Skeletal muscle satellite cell (primary cell): ENCODE measurements around the gene ZNF500.

Experiments used
- H3K27me3 ChIP-seq: 2 replicates; pipeline ENCODE4 v1.7.0; 2013; ENCODE audit warnings: low read length; ENCODE audit not compliant: control insufficient read depth, insufficient read depth
- H3K36me3 ChIP-seq: 2 replicates; pipeline ENCODE4 v1.7.0; 2013; ENCODE audit warnings: mild to moderate bottlenecking, control low read depth, low read length; ENCODE audit not compliant: insufficient read depth
- H3K4me1 ChIP-seq: 2 replicates; pipeline ENCODE4 v1.7.0; 2013; ENCODE audit warnings: low read length; ENCODE audit not compliant: control insufficient read depth, insufficient read depth
- H3K4me2 ChIP-seq: 2 replicates; pipeline ENCODE4 v1.7.0; 2013; ENCODE audit warnings: mild to moderate bottlenecking, low read length
- H3K4me3 ChIP-seq: 2 replicates; pipeline ENCODE4 v1.7.0; 2013; ENCODE audit warnings: low read length
- H3K9ac ChIP-seq: 2 replicates; pipeline ENCODE4 v1.7.0; 2013; ENCODE audit warnings: mild to moderate bottlenecking, low read depth, low read length, moderate library complexity
- H3K9me3 ChIP-seq: replicated peaks from 2 replicates; pipeline ENCODE4 v1.7.0; 2013; ENCODE audit warnings: mild to moderate bottlenecking, control low read depth, low read length

ZNF500 gene

DNA sequence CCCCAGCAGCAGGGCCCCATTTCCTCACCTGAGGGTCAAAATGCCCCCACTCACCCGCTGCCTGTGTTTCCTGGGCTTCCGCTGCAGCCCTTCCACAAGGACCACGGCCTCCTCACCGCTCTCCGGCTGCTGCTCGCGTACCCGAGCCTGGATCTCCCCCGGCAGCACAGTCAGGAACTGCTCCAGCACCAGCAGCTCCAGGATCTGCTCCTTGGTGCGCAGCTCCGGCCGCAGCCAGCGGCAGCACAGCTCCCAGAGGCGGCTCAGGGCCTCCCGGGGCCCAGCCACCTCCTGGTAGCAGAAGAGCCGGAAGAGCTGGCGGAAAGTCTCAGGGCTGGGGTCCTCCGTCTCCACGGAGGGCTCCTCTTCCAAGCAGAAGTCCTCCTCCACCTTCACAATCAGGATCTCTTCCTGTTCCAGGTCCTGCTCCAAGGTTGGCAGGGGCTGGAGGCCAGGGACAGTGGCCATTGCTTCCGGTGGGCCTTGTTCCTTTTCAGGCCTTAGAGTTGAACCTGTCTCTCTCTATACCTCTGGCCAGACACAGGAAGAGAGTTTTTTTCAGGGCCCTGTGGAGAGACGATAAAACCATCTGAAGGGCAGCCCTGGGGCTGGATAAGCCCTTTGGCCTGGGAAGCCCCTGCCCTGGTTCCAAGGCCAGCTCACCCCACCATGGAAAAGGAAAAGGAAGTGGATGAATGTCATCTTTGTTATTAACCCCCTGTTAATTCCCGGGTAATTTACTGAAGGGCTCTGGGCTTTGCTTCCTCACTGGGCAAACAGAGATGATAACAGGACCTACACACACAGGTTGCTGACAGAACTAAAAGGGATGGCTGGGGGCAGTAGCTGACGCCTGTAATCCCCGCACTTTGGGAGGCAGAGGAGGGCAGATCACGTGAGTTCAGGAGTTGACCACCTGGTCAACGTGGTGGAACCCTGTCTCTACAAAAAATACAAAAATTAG is 1.2 kb downstream of the ZNF500 start:
- Histone ChIP-seq H3K9ac (peak overlapping the region; percentile 98), H3K4me2 (peak overlapping the region; percentile 88), H3K36me3 (peaks cover 32% of the 10 kb centered on the region), H3K4me1 (peaks cover 18% of the 10 kb centered on the region), H3K27me3 (no peaks in the 10 kb centered on the region), H3K9me3 (no peaks in the 10 kb centered on the region), H3K4me3 (peak overlapping the region; percentile 97)

DNA sequence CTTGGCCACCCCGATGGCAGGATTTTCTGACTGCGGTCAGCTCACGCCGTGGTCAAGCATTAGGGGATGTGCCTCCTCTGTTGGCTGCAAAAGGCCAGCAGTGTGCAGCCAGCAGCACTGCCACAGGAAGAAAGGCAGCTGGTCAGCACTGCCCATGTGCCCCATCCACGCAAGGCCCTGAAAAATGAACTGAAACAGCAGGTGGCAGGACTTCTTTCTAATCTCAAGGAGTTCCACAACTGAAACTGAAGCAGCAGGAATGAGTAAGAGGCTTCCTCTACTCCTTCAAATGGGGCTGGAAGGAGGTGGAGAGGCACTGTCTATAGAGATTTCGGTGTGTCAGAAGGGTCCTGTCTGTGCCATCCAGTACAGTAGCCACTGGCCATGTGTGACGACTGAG is 3.2 kb downstream of the ZNF500 start:
- Histone ChIP-seq H3K27me3 (no peaks in the 10 kb centered on the region), H3K4me2 (no peak overlapping the region), H3K4me1 (peaks cover 15% of the 10 kb centered on the region), H3K9me3 (no peaks in the 10 kb centered on the region), H3K4me3 (no peak overlapping the region), H3K9ac (no peak overlapping the region), H3K36me3 (peaks cover 48% of the 10 kb centered on the region)

DNA sequence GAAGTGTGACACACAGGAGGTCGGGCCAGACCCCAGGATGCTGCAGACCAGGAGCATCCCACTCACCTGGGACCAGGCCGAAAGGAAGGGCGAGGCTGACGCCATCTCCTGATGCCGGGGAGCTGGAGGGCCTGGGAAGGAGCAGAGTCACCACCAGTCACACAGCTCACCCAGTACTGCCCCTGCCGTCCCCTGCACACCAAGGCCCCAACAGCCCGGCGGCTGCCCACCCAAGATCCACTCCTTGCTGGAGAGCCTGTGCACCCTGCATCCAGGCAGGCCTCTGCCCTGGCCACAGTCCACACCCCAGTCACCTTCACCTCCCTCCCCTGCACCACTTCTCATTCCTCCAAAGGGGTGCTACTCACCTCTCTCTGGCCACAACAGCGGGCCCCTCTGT is 4.8 kb downstream of the ZNF500 start:
- Histone ChIP-seq H3K9ac (no peak overlapping the region), H3K9me3 (no peaks in the 10 kb centered on the region), H3K36me3 (peaks cover 55% of the 10 kb centered on the region), H3K4me3 (no peak overlapping the region), H3K27me3 (no peaks in the 10 kb centered on the region), H3K4me1 (peaks cover 10% of the 10 kb centered on the region), H3K4me2 (no peak overlapping the region)

DNA sequence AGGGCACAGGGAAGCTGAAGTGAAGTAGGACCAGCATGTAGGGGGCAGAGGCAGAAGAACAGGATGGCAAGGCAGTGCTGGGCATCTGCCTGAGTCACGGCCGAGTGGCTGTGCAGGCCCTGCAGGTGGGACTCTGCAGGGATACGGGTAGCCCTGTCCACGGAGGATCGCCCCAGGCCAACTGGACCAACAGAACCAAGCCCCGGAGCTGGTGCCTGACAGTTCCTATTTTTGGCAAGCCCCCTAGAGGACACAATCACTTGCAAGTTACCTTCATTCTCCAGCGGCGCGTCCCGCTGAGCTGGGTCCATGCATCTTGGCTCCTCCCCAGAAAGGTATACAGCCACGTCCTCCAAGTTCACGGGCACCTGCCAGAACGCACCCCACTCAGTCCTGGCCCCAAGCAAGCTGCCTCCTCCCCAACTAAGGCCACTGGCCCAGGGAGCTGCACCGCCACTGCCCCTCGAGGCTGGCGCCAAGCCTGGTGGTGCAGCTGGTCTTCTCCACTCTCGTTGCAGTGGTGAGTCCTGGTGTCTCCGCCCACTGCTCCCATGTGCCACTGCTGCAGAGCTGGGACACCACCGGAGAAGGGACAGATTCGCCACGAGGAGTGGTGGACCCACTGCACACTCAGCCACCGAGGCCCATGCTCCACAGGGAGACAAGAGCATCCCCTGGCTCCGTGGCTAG is 6.6 kb downstream of the ZNF500 start:
- no peak overlapping the region for H3K4me2 ChIP-seq
- H3K9me3 ChIP-seq, result no peaks in the 10 kb centered on the region
- H3K4me1 ChIP-seq, result peaks cover under 1% of the 10 kb centered on the region
- H3K9ac ChIP-seq, result no peak overlapping the region
- H3K36me3 ChIP-seq, result peaks cover 59% of the 10 kb centered on the region
- no peaks in the 10 kb centered on the region for H3K27me3 ChIP-seq
- no peak overlapping the region for H3K4me3 ChIP-seq

DNA sequence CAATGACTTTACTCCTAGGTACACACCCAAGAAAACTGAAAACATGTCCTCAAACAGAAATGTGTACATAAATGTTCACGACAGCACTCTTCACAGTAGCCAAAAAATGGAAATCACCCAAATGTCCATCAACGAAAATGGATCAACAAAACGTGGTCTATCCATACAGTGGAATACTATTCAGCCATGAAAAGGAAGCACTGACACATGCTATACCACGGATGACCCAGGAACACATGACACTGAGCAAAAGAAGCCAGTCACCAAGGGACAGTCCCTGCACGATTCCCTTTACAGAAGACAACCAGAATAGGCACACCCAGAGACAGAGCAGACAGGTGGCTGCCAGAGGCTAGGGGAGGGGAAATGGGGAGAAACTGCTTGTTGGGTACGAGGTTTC is 11.3 kb downstream of the ZNF500 start:
- peaks cover 59% of the 10 kb centered on the region for H3K36me3 ChIP-seq
- no peaks in the 10 kb centered on the region for H3K27me3 ChIP-seq
- H3K9me3 ChIP-seq, result no peaks in the 10 kb centered on the region
- H3K9ac ChIP-seq, result no peak overlapping the region
- H3K4me1 ChIP-seq, result no peaks in the 10 kb centered on the region
- no peak overlapping the region for H3K4me2 ChIP-seq
- H3K4me3 ChIP-seq, result no peak overlapping the region

DNA sequence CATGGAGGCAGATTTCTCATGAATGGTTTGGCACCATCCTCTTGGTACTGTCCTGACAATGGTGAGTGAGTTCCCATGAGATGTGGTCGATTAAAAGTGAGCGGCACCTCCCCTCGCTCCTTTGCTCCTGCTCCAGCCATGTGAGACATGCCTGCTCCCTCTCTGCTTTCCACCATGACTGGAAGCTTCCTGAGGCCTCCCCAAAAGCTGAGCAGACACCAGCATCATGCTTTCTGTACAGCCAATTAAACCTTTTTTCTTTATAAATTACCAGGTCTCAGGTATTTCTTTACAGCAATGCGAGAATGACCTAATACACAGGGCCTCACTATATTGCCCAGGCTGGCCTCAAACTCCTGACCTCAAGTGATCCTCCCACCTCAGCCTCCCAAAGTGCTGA is 12.1 kb downstream of the ZNF500 start:
- Histone ChIP-seq H3K36me3 (peaks cover 53% of the 10 kb centered on the region), H3K4me2 (no peak overlapping the region), H3K4me1 (no peaks in the 10 kb centered on the region), H3K9me3 (no peaks in the 10 kb centered on the region), H3K4me3 (no peak overlapping the region), H3K9ac (no peak overlapping the region), H3K27me3 (no peaks in the 10 kb centered on the region)

DNA sequence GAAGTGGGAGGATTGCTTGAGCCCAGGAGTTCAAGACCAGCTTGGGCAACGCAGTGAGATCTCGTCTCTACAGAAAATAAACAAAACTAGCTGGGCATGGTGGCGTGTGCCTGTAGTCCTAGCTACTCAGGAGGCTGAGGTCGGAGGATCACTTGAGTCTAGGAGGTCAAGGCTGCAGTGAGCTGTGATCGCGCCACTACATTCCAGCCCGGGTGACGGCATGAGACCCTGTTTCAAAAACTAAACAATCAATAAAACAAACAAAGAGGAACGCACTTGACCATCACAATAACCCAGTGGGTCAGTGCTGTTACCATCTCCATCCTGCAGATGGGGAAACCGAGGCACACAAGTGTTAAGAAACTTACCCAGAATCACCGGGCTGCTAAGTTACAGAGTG is 13.7 kb downstream of the ZNF500 start:
- no peak overlapping the region for H3K4me2 ChIP-seq
- peaks cover 41% of the 10 kb centered on the region for H3K36me3 ChIP-seq
- H3K9me3 ChIP-seq, result no peaks in the 10 kb centered on the region
- H3K27me3 ChIP-seq, result no peaks in the 10 kb centered on the region
- H3K4me1 ChIP-seq, result no peaks in the 10 kb centered on the region
- H3K9ac ChIP-seq, result no peak overlapping the region
- H3K4me3 ChIP-seq, result no peak overlapping the region

DNA sequence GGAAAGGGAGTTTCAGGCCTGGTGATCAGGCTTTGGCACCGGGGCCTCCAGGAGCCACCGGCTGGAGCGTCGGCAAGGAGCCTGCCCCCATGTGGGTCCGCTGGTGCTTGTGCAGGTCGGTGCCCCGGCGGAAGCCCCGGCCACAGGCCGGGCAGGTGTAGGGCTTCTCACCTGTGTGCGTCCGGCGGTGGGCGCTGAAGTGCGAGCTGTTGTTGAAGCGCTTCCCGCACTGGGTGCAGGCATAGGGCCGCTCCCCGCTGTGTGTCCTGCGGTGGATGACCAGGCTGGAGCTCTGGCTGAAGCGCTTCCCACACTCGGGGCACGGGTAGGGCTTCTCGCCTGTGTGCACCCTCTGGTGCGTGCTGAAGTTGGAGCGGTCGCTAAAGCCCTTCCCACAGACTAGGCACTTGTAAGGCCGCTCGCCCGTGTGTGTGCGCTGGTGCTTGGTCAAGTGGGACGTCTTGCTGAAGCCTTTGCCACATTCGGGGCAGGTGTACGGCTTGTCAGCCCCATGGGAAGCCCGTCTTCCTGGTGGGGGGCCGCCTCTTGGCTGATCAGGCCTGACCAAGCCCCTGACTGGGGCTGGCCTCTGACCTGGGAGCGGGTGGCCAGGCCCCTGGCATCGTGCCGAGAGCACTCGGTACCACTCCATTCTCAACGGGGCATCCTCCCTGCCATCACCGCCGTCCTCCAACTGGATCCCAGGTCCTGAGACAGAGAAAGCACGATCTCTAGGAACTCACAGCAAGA is 14.4 kb downstream of the ZNF500 start:
- Histone ChIP-seq H3K4me3 (no peak overlapping the region), H3K4me2 (no peak overlapping the region), H3K4me1 (no peaks in the 10 kb centered on the region), H3K9ac (no peak overlapping the region), H3K27me3 (no peaks in the 10 kb centered on the region), H3K9me3 (no peaks in the 10 kb centered on the region), H3K36me3 (peaks cover 38% of the 10 kb centered on the region)

DNA sequence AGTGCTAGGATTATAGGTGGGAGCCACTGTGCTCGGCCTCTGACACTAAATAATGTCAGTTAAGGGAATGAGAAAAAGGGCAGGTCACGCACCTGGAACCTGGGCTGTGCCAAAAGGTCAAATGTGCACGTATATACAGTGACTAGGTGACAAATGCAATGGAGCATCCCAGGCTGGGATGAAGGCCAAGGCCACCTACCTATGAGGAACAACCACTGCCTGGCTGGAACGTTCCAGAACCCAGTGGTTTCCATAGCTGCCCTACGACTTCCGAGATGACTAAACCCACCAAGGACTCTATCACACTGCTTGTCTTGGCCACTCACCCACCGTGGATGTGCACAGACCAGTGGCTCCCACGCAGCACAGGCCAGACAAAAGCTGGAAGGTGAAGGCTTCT is 16.1 kb downstream of the ZNF500 start:
- Histone ChIP-seq H3K9ac (no peak overlapping the region), H3K4me2 (no peak overlapping the region), H3K36me3 (peaks cover 36% of the 10 kb centered on the region), H3K9me3 (no peaks in the 10 kb centered on the region), H3K4me1 (no peaks in the 10 kb centered on the region), H3K27me3 (no peaks in the 10 kb centered on the region), H3K4me3 (no peak overlapping the region)

DNA sequence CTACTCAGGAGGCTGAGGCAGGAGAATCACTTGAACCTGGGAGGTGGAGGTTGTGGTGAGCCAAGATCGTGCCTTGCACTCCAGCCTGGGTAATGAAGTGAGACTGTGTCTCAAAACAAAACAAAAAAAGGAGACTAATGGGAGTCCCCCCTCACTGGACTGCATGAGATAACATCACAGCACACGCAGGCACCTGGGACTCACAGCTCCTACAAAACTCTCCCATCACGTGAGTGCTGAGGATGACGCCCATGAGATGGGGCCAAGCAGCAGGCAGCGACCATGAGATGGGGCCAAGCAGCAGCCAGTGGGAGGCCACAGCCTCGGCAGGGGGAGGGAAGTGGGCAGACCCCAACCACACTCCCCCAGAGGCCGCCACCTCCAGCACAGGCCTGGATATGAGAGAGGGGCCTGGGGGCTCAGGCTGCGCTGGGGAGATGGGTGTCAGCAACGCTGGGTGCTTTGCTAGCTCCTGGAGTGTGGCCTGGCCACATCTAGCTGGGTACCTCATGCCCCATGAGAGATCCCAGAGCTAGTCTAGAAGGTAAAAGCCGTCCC is 17.2 kb downstream of the ZNF500 start:
- H3K27me3 ChIP-seq, result no peaks in the 10 kb centered on the region
- H3K4me1 ChIP-seq, result no peaks in the 10 kb centered on the region
- peaks cover 29% of the 10 kb centered on the region for H3K36me3 ChIP-seq
- no peak overlapping the region for H3K4me3 ChIP-seq
- H3K9me3 ChIP-seq, result no peaks in the 10 kb centered on the region
- no peak overlapping the region for H3K4me2 ChIP-seq
- no peak overlapping the region for H3K9ac ChIP-seq
